Ishikawa (cell line): Measurements from ENCODE around the gene ARIH1.

Source experiments
- NFIC ChIP-seq: IDR thresholded peaks from 2 replicates; pipeline ENCODE4 v1.6.1; 2012
- TAF1 ChIP-seq: IDR thresholded peaks from 2 replicates; pipeline ENCODE4 v1.6.1; 2012; ENCODE audit warnings: low read depth, mild to moderate bottlenecking
- TF ChIP-seq, protein P1 (sequence below): IDR thresholded peaks from 2 replicates; pipeline ENCODE4 v1.6.1; 2012
- TF ChIP-seq, protein P2 (sequence below): IDR thresholded peaks from 2 replicates; pipeline ENCODE4 v1.6.1; 2012; ENCODE audit warnings: low read depth, mild to moderate bottlenecking

DNA sequence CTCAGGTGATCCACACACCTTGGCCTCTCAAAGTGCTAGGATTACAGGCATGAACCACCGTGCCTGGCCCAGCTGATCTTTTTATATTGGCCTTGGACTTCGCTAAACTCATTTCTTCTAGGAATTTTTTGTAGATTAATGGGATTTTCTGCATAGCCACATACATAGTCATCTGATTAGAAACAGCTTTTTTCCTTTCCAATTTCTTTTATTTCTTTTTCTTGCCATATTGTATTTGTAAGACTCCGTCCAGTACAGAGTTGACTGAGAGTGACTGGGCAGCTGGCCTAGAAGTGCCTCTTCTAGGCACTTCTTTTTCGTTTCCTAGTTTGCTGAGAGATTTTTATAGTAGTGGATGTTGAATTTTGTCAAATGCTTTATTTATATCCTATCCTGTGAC, 37.4 kb downstream of the ARIH1 start:
- TF ChIP-seq, protein P1, sequence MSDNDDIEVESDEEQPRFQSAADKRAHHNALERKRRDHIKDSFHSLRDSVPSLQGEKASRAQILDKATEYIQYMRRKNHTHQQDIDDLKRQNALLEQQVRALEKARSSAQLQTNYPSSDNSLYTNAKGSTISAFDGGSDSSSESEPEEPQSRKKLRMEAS = no peak
- TF ChIP-seq, protein P2, sequence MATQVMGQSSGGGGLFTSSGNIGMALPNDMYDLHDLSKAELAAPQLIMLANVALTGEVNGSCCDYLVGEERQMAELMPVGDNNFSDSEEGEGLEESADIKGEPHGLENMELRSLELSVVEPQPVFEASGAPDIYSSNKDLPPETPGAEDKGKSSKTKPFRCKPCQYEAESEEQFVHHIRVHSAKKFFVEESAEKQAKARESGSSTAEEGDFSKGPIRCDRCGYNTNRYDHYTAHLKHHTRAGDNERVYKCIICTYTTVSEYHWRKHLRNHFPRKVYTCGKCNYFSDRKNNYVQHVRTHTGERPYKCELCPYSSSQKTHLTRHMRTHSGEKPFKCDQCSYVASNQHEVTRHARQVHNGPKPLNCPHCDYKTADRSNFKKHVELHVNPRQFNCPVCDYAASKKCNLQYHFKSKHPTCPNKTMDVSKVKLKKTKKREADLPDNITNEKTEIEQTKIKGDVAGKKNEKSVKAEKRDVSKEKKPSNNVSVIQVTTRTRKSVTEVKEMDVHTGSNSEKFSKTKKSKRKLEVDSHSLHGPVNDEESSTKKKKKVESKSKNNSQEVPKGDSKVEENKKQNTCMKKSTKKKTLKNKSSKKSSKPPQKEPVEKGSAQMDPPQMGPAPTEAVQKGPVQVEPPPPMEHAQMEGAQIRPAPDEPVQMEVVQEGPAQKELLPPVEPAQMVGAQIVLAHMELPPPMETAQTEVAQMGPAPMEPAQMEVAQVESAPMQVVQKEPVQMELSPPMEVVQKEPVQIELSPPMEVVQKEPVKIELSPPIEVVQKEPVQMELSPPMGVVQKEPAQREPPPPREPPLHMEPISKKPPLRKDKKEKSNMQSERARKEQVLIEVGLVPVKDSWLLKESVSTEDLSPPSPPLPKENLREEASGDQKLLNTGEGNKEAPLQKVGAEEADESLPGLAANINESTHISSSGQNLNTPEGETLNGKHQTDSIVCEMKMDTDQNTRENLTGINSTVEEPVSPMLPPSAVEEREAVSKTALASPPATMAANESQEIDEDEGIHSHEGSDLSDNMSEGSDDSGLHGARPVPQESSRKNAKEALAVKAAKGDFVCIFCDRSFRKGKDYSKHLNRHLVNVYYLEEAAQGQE = no peak
- TF ChIP-seq NFIC (no peak), TAF1 (no peak)
